GM19240 (cell line): ENCODE data around the gene FIBP.
"Not testable (repeated sequence)": the region's sequence is repeated elsewhere in the genome, so short reads cannot be mapped to it uniquely, and the experiment has no call there.

Source experiments
- DNase-seq: peaks from one replicate; pipeline ENCODE4 v3.0.0; 2011; ENCODE audit warnings: low spot score; ENCODE audit not compliant: insufficient read length

FIBP gene

DNA sequence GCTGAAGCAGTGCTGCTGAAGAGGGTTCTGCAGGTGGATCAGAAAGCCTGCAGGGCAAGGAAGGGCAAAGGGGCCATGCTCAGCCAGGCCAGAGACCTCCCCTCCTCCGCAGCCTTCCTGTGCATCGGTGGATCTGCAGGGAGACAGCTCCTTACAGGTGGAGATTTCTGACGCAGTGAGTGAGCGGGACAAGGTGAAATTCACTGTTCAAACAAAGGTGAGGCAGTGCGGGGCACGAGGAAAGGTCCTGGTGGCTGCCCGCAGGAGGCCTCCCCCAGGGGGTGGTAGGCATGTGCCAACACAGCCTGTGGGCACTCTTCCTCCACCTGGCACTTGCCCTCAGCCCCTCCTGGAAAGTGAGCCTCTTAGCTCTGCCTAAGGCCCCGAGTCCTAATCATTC, 38.9 kb downstream of the FIBP start:
- no peak for DNase-seq

GRCh38 chr11:65848693-65849092, 39.6 kb downstream of the FIBP start:
- DNase-seq = not testable (repeated sequence)

DNA sequence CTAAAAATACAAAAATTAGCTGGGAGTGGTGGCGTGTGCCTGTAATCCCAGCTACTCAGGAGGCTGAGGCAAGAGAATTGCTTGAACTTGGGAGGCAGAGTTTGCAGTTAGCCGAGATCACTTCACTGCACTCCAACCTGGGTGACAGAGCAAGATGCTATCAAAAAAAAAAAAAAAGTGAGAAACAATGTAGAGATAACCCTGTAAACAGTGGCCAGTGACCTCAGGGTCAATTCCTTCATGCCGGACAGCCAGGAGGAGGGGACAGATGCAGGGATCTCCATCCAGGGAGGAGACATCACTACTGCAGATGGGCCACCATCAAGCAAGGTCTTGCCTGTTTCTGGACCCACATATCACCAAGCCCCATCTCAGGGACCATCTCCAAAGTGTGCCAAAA, 40.5 kb downstream of the FIBP start:
- no peak for DNase-seq

- DNase-seq = no peak
Observed at GRCh38 chr11:65844231-65844872, 43.9 kb downstream of the FIBP start.

- no peak for DNase-seq
Observed at GRCh38 chr11:65843811-65844210, 44.5 kb downstream of the FIBP start.

- no peak for DNase-seq
Observed at GRCh38 chr11:65842144-65842543, 46.1 kb downstream of the FIBP start.

GRCh38 chr11:65834202-65834601, 54.1 kb downstream of the FIBP start:
- DNase-seq = no peak
